WTC11 (cell line): Measurements from ENCODE around the gene GRIN2A. TPM values are rescaled to one million over a fixed set of nuclear protein-coding genes. Genes with fewer than 3 reads are reported as not detected.

Experiments used
- ATAC-seq: fragments of 200-7000 bp; cut with Tn5 transposase; 2 replicates; pipeline ENCODE4 v1.10.0; 2021; ENCODE audit warnings: mild to moderate bottlenecking, moderate library complexity
- CTCF ChIA-PET: fragments of 300-600 bp; sonication (Branson Sonifier 250); formaldehyde crosslinking; loops from one replicate; lab custom pipeline; 2021; ENCODE audit warnings: antibody characterized with exemption; lab: Charles Lee
- POLR2A ChIA-PET: fragments of 350-600 bp; sonication (Branson Sonifier 250); formaldehyde crosslinking; loops from one replicate; lab custom pipeline; 2021; ENCODE audit warnings: antibody characterized with exemption; lab: Charles Lee
- DNase-seq: peaks from one replicate; pipeline ENCODE4 v3.0.0; 2021; ENCODE audit warnings: low spot score
- H3K27ac Mint-ChIP-seq: 2 replicates; pipeline ENCODE4 v1.8.0; 2021; ENCODE audit warnings: mixed read lengths
- H3K27me3 Mint-ChIP-seq: 2 replicates; pipeline ENCODE4 v1.8.0; 2021; ENCODE audit warnings: low read depth, mild to moderate bottlenecking, moderate library complexity, mixed read lengths
- H3K36me3 Mint-ChIP-seq: 2 replicates; pipeline ENCODE4 v1.8.0; 2021; ENCODE audit warnings: mixed read lengths
- H3K4me1 Mint-ChIP-seq: 2 replicates; pipeline ENCODE4 v1.8.0; 2022; ENCODE audit warnings: mixed read lengths
- H3K4me3 Mint-ChIP-seq: 2 replicates; pipeline ENCODE4 v1.8.0; 2021; ENCODE audit warnings: mild to moderate bottlenecking, moderate library complexity, mixed read lengths
- H3K9me3 Mint-ChIP-seq: 2 replicates; pipeline ENCODE4 v1.8.0; 2021; ENCODE audit warnings: mixed read lengths
- NFATC4 ChIP-seq: fragments of 250-450 bp; sonication (Bioruptor Pico); IDR thresholded peaks from 2 replicates; pipeline ENCODE4 v1.9.0; 2021; ENCODE audit warnings: mild to moderate bottlenecking
- NR1H2 ChIP-seq: sonication (generic); formaldehyde crosslinking; IDR thresholded peaks from 2 replicates; pipeline ENCODE4 v1.9.0; 2021; ENCODE audit warnings: mild to moderate bottlenecking, moderate library complexity, missing genetic modification reagents
- RELA ChIP-seq: sonication (generic); formaldehyde crosslinking; IDR thresholded peaks from 2 replicates; pipeline ENCODE4 v1.8.1; 2022; ENCODE audit warnings: missing genetic modification reagents, mild to moderate bottlenecking, borderline replicate concordance
- ZNF121 ChIP-seq: sonication (generic); formaldehyde crosslinking; IDR thresholded peaks from 2 replicates; pipeline ENCODE4 v1.8.0; 2023; ENCODE audit warnings: missing genetic modification reagents
- ZNF232 ChIP-seq: sonication (generic); formaldehyde crosslinking; IDR thresholded peaks from 2 replicates; pipeline ENCODE4 v1.8.0; 2022; ENCODE audit warnings: mild to moderate bottlenecking, missing genetic modification reagents
- ZNF317 ChIP-seq: sonication (generic); formaldehyde crosslinking; IDR thresholded peaks from 2 replicates; pipeline ENCODE4 v1.8.1; 2023; ENCODE audit warnings: low read depth, mild to moderate bottlenecking, moderate library complexity, missing genetic modification reagents, borderline replicate concordance
- total RNA-seq: library from RNA; stranded (reverse); gene quantifications from 3 replicates; pipeline ENCODE4 v1.2.3, GENCODE V29; 2021
- TF ChIP-seq, protein P1 (sequence below): sonication (generic); formaldehyde crosslinking; IDR thresholded peaks from 2 replicates; pipeline ENCODE4 v1.8.1; 2023; ENCODE audit warnings: mild to moderate bottlenecking, missing genetic modification reagents, borderline replicate concordance
- TF ChIP-seq, protein P2 (sequence below): fragments of 250-450 bp; sonication (Bioruptor Pico); IDR thresholded peaks from 2 replicates; pipeline ENCODE4 v1.9.0; 2021; ENCODE audit warnings: moderate library complexity, mild to moderate bottlenecking, inconsistent platforms, borderline replicate concordance
- TF ChIP-seq, protein P3 (sequence below): sonication (generic); formaldehyde crosslinking; IDR thresholded peaks from 2 replicates; pipeline ENCODE4 v1.8.1; 2023; ENCODE audit warnings: mild to moderate bottlenecking, missing genetic modification reagents
- TF ChIP-seq, protein P4 (sequence below): sonication (generic); formaldehyde crosslinking; IDR thresholded peaks from 2 replicates; pipeline ENCODE4 v1.8.0; 2023; ENCODE audit warnings: mild to moderate bottlenecking, missing genetic modification reagents
- TF ChIP-seq, protein P5 (sequence below): sonication (generic); formaldehyde crosslinking; IDR thresholded peaks from 2 replicates; pipeline ENCODE4 v1.8.1; 2022; ENCODE audit warnings: low read depth, mild to moderate bottlenecking, moderate library complexity, missing genetic modification reagents, borderline replicate concordance
- TF ChIP-seq, protein P6 (sequence below): sonication (generic); formaldehyde crosslinking; IDR thresholded peaks from 2 replicates; pipeline ENCODE4 v1.8.1; 2022; ENCODE audit warnings: mild to moderate bottlenecking, missing genetic modification reagents, moderate library complexity, borderline replicate concordance
- TF ChIP-seq, protein P7 (sequence below): fragments of 200-600 bp; IDR thresholded peaks from 2 replicates; pipeline ENCODE4 v1.8.0; 2022; ENCODE audit warnings: antibody characterized with exemption

GRIN2A gene
- total RNA-seq, 1 experiment from 2014 or later: 3.5 TPM

DNA sequence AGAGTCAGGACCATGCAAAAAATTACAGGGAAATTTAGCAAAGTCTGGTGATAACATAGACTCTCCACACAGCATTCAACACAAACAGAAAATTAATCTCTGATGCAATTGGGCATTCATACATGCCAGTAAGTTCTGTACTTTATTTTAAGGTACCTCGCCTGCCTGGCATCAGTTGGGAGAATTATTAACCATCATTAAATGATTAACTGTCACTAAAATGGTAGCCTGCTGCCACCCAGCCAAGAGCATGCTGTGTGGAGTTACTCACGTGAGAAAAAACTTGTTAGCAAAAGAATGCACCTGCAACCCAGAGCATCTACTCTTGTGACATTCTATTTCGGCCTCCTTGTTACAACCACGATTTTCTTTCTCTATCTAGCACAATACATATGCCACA lies 117.2 kb downstream of the GRIN2A start (continued):
- TF ChIP-seq RELA: no peak
- TF ChIP-seq, protein P1, sequence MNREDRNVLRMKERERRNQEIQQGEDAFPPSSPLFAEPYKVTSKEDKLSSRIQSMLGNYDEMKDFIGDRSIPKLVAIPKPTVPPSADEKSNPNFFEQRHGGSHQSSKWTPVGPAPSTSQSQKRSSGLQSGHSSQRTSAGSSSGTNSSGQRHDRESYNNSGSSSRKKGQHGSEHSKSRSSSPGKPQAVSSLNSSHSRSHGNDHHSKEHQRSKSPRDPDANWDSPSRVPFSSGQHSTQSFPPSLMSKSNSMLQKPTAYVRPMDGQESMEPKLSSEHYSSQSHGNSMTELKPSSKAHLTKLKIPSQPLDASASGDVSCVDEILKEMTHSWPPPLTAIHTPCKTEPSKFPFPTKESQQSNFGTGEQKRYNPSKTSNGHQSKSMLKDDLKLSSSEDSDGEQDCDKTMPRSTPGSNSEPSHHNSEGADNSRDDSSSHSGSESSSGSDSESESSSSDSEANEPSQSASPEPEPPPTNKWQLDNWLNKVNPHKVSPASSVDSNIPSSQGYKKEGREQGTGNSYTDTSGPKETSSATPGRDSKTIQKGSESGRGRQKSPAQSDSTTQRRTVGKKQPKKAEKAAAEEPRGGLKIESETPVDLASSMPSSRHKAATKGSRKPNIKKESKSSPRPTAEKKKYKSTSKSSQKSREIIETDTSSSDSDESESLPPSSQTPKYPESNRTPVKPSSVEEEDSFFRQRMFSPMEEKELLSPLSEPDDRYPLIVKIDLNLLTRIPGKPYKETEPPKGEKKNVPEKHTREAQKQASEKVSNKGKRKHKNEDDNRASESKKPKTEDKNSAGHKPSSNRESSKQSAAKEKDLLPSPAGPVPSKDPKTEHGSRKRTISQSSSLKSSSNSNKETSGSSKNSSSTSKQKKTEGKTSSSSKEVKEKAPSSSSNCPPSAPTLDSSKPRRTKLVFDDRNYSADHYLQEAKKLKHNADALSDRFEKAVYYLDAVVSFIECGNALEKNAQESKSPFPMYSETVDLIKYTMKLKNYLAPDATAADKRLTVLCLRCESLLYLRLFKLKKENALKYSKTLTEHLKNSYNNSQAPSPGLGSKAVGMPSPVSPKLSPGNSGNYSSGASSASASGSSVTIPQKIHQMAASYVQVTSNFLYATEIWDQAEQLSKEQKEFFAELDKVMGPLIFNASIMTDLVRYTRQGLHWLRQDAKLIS (CRISPR knock-in tag): no peak

DNA sequence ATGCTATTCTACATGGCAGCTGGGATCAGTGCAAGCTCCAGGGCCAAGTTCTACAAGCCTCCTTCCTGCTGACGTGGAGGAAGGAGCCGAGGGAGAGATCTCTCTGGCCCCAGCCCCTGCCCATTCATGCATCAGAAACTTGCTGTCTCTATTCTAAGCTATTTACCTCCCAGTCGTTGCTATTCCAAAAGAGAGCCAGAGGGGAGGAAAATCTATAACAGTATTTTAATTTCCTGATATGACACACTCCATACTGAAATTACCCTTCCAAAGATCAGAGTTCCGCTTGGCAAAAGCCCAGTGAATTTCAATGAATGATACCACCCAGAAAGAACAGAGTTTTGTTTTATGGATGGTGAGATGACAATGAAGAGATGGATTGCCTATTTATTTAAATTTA lies 133.4 kb downstream of the GRIN2A start:
- Mint-ChIP-seq H3K27me3 (no peaks in the 10 kb centered on the region), H3K4me1 (peaks cover 20% of the 10 kb centered on the region), H3K36me3 (no peaks in the 10 kb centered on the region), H3K27ac (no peak overlapping the region), H3K9me3 (peaks cover 10% of the 10 kb centered on the region; the same call in 1 of the 2 replicates), H3K4me3 (no peak overlapping the region)
- ATAC-seq: no peak
- TF ChIP-seq NR1H2 (CRISPR knock-in tag) (no peak), ZNF317 (CRISPR knock-in tag) (no peak), ZNF121 (CRISPR knock-in tag) (no peak), ZNF232 (CRISPR knock-in tag) (no peak)
- TF ChIP-seq, protein P2, sequence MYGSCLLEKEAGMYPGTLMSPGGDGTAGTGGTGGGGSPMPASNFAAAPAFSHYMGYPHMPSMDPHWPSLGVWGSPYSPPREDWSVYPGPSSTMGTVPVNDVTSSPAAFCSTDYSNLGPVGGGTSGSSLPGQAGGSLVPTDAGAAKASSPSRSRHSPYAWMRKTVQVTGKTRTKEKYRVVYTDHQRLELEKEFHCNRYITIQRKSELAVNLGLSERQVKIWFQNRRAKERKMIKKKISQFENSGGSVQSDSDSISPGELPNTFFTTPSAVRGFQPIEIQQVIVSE (CRISPR knock-in tag): no peak
- TF ChIP-seq, protein P3, sequence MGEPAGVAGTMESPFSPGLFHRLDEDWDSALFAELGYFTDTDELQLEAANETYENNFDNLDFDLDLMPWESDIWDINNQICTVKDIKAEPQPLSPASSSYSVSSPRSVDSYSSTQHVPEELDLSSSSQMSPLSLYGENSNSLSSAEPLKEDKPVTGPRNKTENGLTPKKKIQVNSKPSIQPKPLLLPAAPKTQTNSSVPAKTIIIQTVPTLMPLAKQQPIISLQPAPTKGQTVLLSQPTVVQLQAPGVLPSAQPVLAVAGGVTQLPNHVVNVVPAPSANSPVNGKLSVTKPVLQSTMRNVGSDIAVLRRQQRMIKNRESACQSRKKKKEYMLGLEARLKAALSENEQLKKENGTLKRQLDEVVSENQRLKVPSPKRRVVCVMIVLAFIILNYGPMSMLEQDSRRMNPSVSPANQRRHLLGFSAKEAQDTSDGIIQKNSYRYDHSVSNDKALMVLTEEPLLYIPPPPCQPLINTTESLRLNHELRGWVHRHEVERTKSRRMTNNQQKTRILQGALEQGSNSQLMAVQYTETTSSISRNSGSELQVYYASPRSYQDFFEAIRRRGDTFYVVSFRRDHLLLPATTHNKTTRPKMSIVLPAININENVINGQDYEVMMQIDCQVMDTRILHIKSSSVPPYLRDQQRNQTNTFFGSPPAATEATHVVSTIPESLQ (CRISPR knock-in tag): no peak
- TF ChIP-seq, protein P4, sequence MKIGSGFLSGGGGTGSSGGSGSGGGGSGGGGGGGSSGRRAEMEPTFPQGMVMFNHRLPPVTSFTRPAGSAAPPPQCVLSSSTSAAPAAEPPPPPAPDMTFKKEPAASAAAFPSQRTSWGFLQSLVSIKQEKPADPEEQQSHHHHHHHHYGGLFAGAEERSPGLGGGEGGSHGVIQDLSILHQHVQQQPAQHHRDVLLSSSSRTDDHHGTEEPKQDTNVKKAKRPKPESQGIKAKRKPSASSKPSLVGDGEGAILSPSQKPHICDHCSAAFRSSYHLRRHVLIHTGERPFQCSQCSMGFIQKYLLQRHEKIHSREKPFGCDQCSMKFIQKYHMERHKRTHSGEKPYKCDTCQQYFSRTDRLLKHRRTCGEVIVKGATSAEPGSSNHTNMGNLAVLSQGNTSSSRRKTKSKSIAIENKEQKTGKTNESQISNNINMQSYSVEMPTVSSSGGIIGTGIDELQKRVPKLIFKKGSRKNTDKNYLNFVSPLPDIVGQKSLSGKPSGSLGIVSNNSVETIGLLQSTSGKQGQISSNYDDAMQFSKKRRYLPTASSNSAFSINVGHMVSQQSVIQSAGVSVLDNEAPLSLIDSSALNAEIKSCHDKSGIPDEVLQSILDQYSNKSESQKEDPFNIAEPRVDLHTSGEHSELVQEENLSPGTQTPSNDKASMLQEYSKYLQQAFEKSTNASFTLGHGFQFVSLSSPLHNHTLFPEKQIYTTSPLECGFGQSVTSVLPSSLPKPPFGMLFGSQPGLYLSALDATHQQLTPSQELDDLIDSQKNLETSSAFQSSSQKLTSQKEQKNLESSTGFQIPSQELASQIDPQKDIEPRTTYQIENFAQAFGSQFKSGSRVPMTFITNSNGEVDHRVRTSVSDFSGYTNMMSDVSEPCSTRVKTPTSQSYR (CRISPR knock-in tag): no peak
- TF ChIP-seq, protein P5, sequence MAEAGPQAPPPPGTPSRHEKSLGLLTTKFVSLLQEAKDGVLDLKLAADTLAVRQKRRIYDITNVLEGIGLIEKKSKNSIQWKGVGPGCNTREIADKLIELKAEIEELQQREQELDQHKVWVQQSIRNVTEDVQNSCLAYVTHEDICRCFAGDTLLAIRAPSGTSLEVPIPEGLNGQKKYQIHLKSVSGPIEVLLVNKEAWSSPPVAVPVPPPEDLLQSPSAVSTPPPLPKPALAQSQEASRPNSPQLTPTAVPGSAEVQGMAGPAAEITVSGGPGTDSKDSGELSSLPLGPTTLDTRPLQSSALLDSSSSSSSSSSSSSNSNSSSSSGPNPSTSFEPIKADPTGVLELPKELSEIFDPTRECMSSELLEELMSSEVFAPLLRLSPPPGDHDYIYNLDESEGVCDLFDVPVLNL (CRISPR knock-in tag): no peak
- no peak for DNase-seq
- ChIA-PET POLR2A (no interaction called here), CTCF (no interaction called here)

DNA sequence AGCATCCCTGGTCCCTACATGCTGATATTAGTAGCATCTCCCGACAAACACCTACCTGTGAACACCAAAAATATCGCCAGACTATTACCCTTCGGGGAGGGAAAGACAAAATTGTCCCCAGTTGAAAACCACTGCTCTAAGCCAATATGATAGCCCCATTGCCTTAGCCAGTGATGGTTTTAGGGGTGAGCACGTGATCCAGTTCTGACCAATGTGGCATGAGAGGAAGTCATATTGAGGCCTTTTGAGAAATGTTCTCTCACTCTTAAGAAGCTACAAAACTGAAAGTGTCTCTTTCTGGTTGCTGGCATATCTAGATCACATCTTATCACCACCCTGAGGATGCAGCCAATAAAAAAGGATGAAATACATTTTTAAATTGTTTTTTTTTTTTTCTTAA lies 136.3 kb downstream of the GRIN2A start:
- ChIA-PET CTCF (interaction anchor here (1.5 kb wide), 1 partner anchor 790 kb away, joined by 4 read pairs; no protein-coding TSS in a partner anchor), POLR2A (no interaction called here)
- Mint-ChIP-seq H3K9me3 (peaks cover 10% of the 10 kb centered on the region; the same call in 1 of the 2 replicates), H3K27me3 (no peaks in the 10 kb centered on the region), H3K4me1 (peaks cover 4% of the 10 kb centered on the region), H3K27ac (no peak overlapping the region), H3K4me3 (no peak overlapping the region), H3K36me3 (no peaks in the 10 kb centered on the region)
- DNase-seq (no peak), ATAC-seq (no peak)
- TF ChIP-seq, protein P6, sequence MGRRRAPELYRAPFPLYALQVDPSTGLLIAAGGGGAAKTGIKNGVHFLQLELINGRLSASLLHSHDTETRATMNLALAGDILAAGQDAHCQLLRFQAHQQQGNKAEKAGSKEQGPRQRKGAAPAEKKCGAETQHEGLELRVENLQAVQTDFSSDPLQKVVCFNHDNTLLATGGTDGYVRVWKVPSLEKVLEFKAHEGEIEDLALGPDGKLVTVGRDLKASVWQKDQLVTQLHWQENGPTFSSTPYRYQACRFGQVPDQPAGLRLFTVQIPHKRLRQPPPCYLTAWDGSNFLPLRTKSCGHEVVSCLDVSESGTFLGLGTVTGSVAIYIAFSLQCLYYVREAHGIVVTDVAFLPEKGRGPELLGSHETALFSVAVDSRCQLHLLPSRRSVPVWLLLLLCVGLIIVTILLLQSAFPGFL (CRISPR knock-in tag): no peak
- TF ChIP-seq NFATC4 (CRISPR knock-in tag): no peak
- TF ChIP-seq, protein P7, sequence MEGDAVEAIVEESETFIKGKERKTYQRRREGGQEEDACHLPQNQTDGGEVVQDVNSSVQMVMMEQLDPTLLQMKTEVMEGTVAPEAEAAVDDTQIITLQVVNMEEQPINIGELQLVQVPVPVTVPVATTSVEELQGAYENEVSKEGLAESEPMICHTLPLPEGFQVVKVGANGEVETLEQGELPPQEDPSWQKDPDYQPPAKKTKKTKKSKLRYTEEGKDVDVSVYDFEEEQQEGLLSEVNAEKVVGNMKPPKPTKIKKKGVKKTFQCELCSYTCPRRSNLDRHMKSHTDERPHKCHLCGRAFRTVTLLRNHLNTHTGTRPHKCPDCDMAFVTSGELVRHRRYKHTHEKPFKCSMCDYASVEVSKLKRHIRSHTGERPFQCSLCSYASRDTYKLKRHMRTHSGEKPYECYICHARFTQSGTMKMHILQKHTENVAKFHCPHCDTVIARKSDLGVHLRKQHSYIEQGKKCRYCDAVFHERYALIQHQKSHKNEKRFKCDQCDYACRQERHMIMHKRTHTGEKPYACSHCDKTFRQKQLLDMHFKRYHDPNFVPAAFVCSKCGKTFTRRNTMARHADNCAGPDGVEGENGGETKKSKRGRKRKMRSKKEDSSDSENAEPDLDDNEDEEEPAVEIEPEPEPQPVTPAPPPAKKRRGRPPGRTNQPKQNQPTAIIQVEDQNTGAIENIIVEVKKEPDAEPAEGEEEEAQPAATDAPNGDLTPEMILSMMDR: no peak
